Neural cell (in vitro differentiated cells): ENCODE measurements around the gene LRCH1.

Source experiments
- EP300 ChIP-seq: fragments of 450-650 bp; conservative IDR thresholded peaks from 2 replicates; pipeline ENCODE4 v1.6.1; 2014; ENCODE audit warnings: antibody characterized with exemption, mild to moderate bottlenecking, moderate library complexity; ENCODE audit not compliant: poor library complexity, severe bottlenecking
- EZH2 ChIP-seq: fragments of 200-600, 300-800 bp; shearing (Covaris generic), sonication (generic); IDR thresholded peaks from 2 replicates; pipeline ENCODE4 v1.6.1; 2014; ENCODE audit warnings: antibody characterized with exemption, low read length, borderline replicate concordance, mild to moderate bottlenecking; ENCODE audit not compliant: insufficient read depth, poor library complexity, severe bottlenecking
- POLR2AphosphoS5 ChIP-seq: IDR thresholded peaks from 2 replicates; pipeline ENCODE4 v1.6.1; 2012
- RAD21 ChIP-seq: fragments of 450-650 bp; conservative IDR thresholded peaks from 2 replicates; pipeline ENCODE4 v1.6.1; 2014; ENCODE audit warnings: antibody characterized with exemption, mild to moderate bottlenecking, moderate library complexity
- TF ChIP-seq, protein P1 (sequence below): fragments of 450-650 bp; IDR thresholded peaks from 2 replicates; pipeline ENCODE4 v1.5.1; 2014; ENCODE audit warnings: antibody characterized with exemption, mild to moderate bottlenecking, moderate library complexity; ENCODE audit not compliant: poor library complexity, severe bottlenecking

GRCh38 chr13:46665248-46665632 is 112.3 kb downstream of the LRCH1 start:
- TF ChIP-seq, protein P1, sequence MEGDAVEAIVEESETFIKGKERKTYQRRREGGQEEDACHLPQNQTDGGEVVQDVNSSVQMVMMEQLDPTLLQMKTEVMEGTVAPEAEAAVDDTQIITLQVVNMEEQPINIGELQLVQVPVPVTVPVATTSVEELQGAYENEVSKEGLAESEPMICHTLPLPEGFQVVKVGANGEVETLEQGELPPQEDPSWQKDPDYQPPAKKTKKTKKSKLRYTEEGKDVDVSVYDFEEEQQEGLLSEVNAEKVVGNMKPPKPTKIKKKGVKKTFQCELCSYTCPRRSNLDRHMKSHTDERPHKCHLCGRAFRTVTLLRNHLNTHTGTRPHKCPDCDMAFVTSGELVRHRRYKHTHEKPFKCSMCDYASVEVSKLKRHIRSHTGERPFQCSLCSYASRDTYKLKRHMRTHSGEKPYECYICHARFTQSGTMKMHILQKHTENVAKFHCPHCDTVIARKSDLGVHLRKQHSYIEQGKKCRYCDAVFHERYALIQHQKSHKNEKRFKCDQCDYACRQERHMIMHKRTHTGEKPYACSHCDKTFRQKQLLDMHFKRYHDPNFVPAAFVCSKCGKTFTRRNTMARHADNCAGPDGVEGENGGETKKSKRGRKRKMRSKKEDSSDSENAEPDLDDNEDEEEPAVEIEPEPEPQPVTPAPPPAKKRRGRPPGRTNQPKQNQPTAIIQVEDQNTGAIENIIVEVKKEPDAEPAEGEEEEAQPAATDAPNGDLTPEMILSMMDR: no peak
- TF ChIP-seq EP300 (no peak), POLR2AphosphoS5 (no peak), EZH2 (no peak), RAD21 (no peak)
